GM12878 (cell line): Measurements from ENCODE around the gene DTNBP1. TPM values are rescaled to one million over a fixed set of nuclear protein-coding genes. Genes with fewer than 3 reads are reported as not detected.

ENCODE experiments used
- ATAC-seq: fragments of 200-7000 bp; cut with Tn5 transposase; 3 replicates; pipeline ENCODE4 v1.9.1; 2020; ENCODE audit warnings: mild to moderate bottlenecking, moderate library complexity
- BruUV-seq: library from RNA; stranded (reverse); fragments of 400-500 nt; replicated peaks from 2 replicates; lab custom pipeline; 2021; lab: Mats Ljungman, UMichigan
- CTCF ChIA-PET: fragments of 300-600 bp; sonication (Branson Sonifier 250); formaldehyde crosslinking; extraction: SDS; loops from one replicate; lab custom pipeline; 2021; ENCODE audit warnings: inconsistent platforms; lab: Yijun Ruan, JAX
- POLR2A ChIA-PET: fragments of 350-600 bp; formaldehyde crosslinking; extraction: SDS; loops from one replicate; lab custom pipeline; 2021; ENCODE audit warnings: inconsistent platforms; lab: Charles Lee
- RAD21 ChIA-PET: fragments of 300-600 bp; sonication (Branson Sonifier 250); formaldehyde crosslinking; loops from one replicate; lab custom pipeline; 2023; ENCODE audit warnings: antibody characterized with exemption; ENCODE audit not compliant: unreplicated experiment; lab: Charles Lee
- SMC1A ChIA-PET: fragments of 300-600 bp; sonication (Branson Sonifier 250); formaldehyde crosslinking; loops from one replicate; lab custom pipeline; 2023; ENCODE audit not compliant: unreplicated experiment, uncharacterized antibody; lab: Charles Lee
- DNase-seq: peaks from one replicate; pipeline ENCODE4 v3.0.0-alpha.2; 2011; ENCODE audit warnings: low read depth, low spot score
- FAIRE-seq: peaks from 3 replicates; lab custom pipeline; 2011; peaks lifted over from hg19 to GRCh38; lab: Jason Lieb, UNC
- H2AFZ ChIP-seq: 2 replicates; pipeline ENCODE4 v1.6.0; 2011; ENCODE audit warnings: low read depth, low read length, control low read depth; ENCODE audit not compliant: control insufficient read depth
- H3K27ac ChIP-seq: 2 replicates; pipeline ENCODE4 v1.5.1; 2011; ENCODE audit warnings: control low read depth; ENCODE audit not compliant: control insufficient read depth, insufficient read depth
- H3K27me3 ChIP-seq, 2 experiments: replicated peaks in 1 of 2; 2 replicates each; pipeline versions ENCODE4 v1.6.0 to v1.6.1; 2011; ENCODE audit warnings: low read length in 1 of 2; ENCODE audit not compliant: control insufficient read depth in 2 of 2, insufficient read depth in 2 of 2
- H3K36me3 ChIP-seq, 2 experiments: 2 replicates each; pipeline ENCODE4 v1.5.1; 2011; ENCODE audit warnings: low read length in 1 of 2; ENCODE audit not compliant: control insufficient read depth in 2 of 2, insufficient read depth in 2 of 2
- H3K4me1 ChIP-seq: 2 replicates; pipeline ENCODE4 v1.6.1; 2011; ENCODE audit warnings: mild to moderate bottlenecking, low read length, moderate library complexity, mixed read lengths; ENCODE audit not compliant: control insufficient read depth, insufficient read depth
- H3K4me2 ChIP-seq: 2 replicates; pipeline ENCODE4 v1.6.0; 2011; ENCODE audit warnings: control low read depth; ENCODE audit not compliant: control insufficient read depth, insufficient read depth
- H3K4me3 ChIP-seq: fragments of 200-600 bp; sonication (generic); 2 replicates; pipeline ENCODE4 v1.5.1; 2016
- H3K79me2 ChIP-seq: 2 replicates; pipeline ENCODE4 v1.6.0; 2011; ENCODE audit warnings: low read length; ENCODE audit not compliant: control insufficient read depth, insufficient read depth
- H3K9ac ChIP-seq: 2 replicates; pipeline ENCODE4 v1.8.0; 2011; ENCODE audit warnings: low read length, control low read depth, mixed read lengths; ENCODE audit not compliant: control insufficient read depth, insufficient read depth
- H3K9me3 ChIP-seq: replicated peaks from 3 replicates; pipeline ENCODE4 v1.5.1; 2011; ENCODE audit warnings: mild to moderate bottlenecking, low read length; ENCODE audit not compliant: control insufficient read depth, insufficient read depth
- H4K20me1 ChIP-seq: 2 replicates; pipeline ENCODE4 v1.6.0; 2011; ENCODE audit not compliant: control insufficient read depth, insufficient read depth
- CREM ChIP-seq: IDR thresholded peaks from 2 replicates; pipeline ENCODE4 v1.6.1; 2014; ENCODE audit warnings: antibody characterized with exemption, low read depth
- HSF1 ChIP-seq: fragments of 150-350 bp; IDR thresholded peaks from 2 replicates; pipeline ENCODE4 v1.6.1; 2014; ENCODE audit warnings: mild to moderate bottlenecking, low read depth, low read length
- NR2F1 ChIP-seq: fragments of 450-650 bp; conservative IDR thresholded peaks from 2 replicates; pipeline ENCODE4 v1.6.1; 2017; ENCODE audit warnings: mild to moderate bottlenecking
- PRDM15 ChIP-seq: fragments of 450-650 bp; formaldehyde crosslinking; IDR thresholded peaks from 2 replicates; pipeline ENCODE4 v1.4.0; 2020; ENCODE audit warnings: mild to moderate bottlenecking, moderate library complexity
- TCF12 ChIP-seq: IDR thresholded peaks from 2 replicates; pipeline ENCODE4 v1.6.1; 2011; ENCODE audit warnings: low read depth, mild to moderate bottlenecking, low read length
- WGBS: methylation state at CpG from one replicate; pipeline ENCODE4 v1.1.6; 2016; ENCODE audit warnings: low lambda C conversion rate; ENCODE audit not compliant: insufficient replicate concordance, insufficient coverage; ENCODE audit errors: missing lambda C conversion rate; 5-methylcytosine and 5-hydroxymethylcytosine counted together
- in situ Hi-C: fragments of 300-500 bp; cut with MboI; formaldehyde crosslinking; loops from 9 replicates; pipeline ENCODE4 v1.14.3; 2018; ENCODE audit warnings: mixed read lengths
- intact Hi-C: fragments of 100-400 bp; cut with micrococcal nuclease; formaldehyde crosslinking; loops from one replicate; pipeline ENCODE4 v1.14.2; 2022; ENCODE audit not compliant: unreplicated experiment
- polyA plus RNA-seq, 11 experiments: library from polyadenylated mRNA; depleted of rRNA in 4 of 11; unstranded in 6 of 11; stranded (reverse) in 5 of 11; fragments of >200 nt; fragmentation: Nextera tagmentation in 4 of 11; fragmentation: Illumina TruSeq in 1 of 11; extraction: Ambion mirVana in 4 of 11; extraction: Trizol in 1 of 11; gene quantifications; 1 replicate in 1 of 11; 2 replicates in 10 of 11; pipeline versions ENCODE4 v1.2.1 to v1.2.3, GENCODE V29; 2011 to 2016; ENCODE audit warnings: inconsistent platforms in 2 of 11, missing spikeins in 2 of 11, low read depth in 1 of 11
- total RNA-seq, 4 experiments: library from RNA; depleted of rRNA in 3 of 4; stranded (reverse); fragments of >200 nt in 3 of 4; fragmentation: Illumina TruSeq in 1 of 4; extraction: Trizol in 1 of 4; gene quantifications; 2 replicates each; pipeline versions ENCODE4 v1.2.1 to v1.2.3, GENCODE V29; 2013 to 2021

Gene DTNBP1
- total and polyA plus RNA-seq, 10 of the 15 experiments (the other 5 are each of a cell fraction or from before 2014, with no cell fraction given): 7.1 to 40.3 (median 20.1) TPM

- peaks cover 16% of the 10 kb centered on the region for H3K79me2 ChIP-seq
- in situ Hi-C loops: loop anchor here (25.0 kb wide), 1 partner anchor 1275 kb away; no protein-coding TSS in a partner anchor
- H3K9ac ChIP-seq: no peak overlapping the region
- no peak for FAIRE-seq
- ATAC-seq: no peak
- no peak overlapping the region for H3K4me2 ChIP-seq
- ChIA-PET POLR2A (no interaction called here), SMC1A (no interaction called here), RAD21 (no interaction called here), CTCF (no interaction called here)
- 92% methylated on average over 13 of the region's 13 CpGs for WGBS
- H3K4me1 ChIP-seq: no peaks in the 10 kb centered on the region
- no peak overlapping the region for H3K4me3 ChIP-seq
- intact Hi-C loops: no loop called here
- no peaks in the 10 kb centered on the region for H3K27me3 ChIP-seq
- TF ChIP-seq CREM (no peak), NR2F1 (no peak), PRDM15 (CRISPR knock-in tag) (no peak), TCF12 (no peak), HSF1 (no peak)
- H4K20me1 ChIP-seq: no peaks in the 10 kb centered on the region
- H2AFZ ChIP-seq: no peak overlapping the region
- no peaks in the 10 kb centered on the region for H3K9me3 ChIP-seq
- peaks cover 9 to 26% of the 10 kb centered on the region in 2 experiments for H3K36me3 ChIP-seq
- no peak overlapping the region for H3K27ac ChIP-seq
- no peak for DNase-seq
- no TSS peak for BruUV-seq
Observed at GRCh38 chr6:15487262-15487661, 175.6 kb downstream of the DTNBP1 start.
